HG03457 (cell line): ENCODE results near the gene IDUA.

Experiments used
- ATAC-seq: cut with Tn5 transposase; IDR thresholded peaks from one replicate; pipeline ENCODE4 v1.9.1; 2021; ENCODE audit warnings: moderate number of reproducible peaks; ENCODE audit not compliant: unreplicated experiment

IDUA gene

DNA sequence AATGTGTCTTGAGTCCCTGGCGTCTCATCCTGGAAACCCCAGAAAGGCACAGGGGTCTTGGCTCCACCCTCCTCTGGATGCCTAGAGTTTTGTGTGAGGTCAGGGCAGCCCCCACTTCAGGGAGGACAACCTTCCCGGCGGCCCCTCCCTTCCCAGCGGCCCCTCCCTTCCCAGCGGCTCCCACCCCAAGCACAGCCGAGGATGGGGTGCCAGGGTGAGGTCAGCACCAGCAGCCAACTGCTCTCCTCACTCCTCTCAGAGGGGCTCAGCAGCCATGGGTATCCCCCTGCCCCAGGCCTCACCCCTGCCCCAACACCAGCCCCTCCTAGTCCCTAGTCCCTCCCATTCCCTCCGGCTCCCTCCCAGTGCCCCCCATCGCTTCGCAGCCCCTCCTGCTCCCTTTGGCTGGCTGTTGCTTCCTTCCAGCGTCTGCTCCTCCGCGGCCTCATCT, 30.9 kb upstream of the IDUA start:
- no peak for ATAC-seq

DNA sequence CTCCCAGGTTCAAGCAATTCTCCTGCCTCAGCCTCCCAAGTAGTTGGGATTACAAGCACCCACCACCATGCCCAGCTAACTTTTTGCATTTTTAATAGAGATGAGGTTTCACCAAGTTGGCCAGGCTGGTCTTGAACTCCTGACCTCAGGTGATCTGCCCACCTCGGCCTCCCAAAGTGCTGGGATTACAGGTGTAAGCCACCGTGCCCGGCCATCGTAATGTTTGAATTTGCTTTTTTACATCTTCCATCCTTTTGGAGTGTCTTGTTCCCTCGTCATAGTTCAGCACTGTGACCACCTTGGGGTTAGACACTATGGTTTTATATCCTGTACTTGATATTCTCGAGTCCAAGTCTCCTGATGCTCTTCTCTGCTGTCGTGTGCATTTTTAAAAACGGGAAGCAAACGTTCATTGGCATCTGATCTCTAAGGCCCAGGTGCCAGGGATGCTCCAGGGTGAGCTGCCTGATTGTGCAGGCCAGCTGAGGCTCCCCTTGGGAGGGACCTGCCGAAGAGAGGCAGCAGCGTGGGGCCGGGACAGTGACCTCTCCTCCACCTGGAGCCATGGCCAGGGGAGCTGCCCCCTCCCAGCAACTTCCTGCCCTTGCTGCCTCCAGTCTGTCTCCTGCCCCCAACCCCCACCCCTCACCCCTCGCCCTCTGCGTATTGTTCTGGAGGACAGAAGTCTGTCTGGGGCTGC, 30.2 kb upstream of the IDUA start:
- ATAC-seq = no peak

DNA sequence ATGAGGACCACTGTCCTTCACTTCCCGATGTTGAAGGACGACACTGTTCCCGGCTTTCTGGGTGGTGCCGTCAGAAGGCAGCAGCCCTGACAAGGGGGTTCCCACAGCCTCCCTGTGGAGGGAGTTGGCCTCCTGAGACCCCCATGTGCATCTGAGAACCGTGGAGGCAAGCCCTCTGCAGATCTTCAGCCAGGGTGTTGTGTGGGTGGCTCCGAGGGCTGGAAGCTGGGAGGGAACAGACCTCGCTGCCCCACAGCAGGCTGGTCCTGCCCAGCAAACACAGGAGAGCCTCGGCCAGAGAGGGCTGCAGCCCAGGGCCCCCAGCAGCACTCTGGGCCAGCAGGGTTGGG, 29.6 kb upstream of the IDUA start:
- ATAC-seq = no peak

DNA sequence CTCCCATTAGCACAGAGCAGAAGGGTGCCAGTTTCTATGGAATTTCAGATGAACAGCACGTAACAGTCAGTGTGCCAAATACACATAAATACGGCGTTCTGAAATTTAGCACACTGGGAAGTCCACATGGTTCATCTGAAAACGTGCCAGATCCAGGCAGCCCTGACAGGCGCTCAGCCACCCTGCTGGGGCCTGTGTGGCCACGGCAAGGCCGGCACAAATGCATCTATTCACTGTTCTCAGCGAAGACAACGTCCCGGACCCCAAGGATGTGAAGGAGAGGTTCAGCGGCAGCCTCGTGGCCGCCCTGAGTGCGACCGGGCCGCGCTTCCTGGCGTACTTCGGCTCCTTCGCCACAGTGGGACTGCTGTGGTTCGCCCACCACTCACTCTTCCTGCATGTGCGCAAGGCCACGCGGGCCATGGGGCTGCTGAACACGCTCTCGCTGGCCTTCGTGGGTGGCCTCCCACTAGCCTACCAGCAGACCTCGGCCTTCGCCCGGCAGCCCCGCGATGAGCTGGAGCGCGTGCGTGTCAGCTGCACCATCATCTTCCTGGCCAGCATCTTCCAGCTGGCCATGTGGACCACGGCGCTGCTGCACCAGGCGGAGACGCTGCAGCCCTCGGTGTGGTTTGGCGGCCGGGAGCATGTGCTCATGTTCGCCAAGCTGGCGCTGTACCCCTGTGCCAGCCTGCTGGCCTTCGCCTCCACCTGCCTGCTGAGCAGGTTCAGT, 29.1 kb upstream of the IDUA start:
- ATAC-seq = no peak

DNA sequence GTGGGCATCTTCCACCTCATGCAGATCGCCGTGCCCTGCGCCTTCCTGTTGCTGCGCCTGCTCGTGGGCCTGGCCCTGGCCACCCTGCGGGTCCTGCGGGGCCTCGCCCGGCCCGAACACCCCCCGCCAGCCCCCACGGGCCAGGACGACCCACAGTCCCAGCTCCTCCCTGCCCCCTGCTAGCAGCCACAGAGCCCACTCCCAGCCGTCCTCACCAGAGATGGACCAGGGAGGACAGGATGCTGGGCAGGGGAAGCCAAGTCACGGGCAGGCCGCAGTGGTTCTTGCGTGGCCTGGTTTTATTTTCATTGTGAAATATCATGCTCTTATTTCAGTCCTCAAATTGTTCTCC, 28.6 kb upstream of the IDUA start:
- no peak for ATAC-seq

DNA sequence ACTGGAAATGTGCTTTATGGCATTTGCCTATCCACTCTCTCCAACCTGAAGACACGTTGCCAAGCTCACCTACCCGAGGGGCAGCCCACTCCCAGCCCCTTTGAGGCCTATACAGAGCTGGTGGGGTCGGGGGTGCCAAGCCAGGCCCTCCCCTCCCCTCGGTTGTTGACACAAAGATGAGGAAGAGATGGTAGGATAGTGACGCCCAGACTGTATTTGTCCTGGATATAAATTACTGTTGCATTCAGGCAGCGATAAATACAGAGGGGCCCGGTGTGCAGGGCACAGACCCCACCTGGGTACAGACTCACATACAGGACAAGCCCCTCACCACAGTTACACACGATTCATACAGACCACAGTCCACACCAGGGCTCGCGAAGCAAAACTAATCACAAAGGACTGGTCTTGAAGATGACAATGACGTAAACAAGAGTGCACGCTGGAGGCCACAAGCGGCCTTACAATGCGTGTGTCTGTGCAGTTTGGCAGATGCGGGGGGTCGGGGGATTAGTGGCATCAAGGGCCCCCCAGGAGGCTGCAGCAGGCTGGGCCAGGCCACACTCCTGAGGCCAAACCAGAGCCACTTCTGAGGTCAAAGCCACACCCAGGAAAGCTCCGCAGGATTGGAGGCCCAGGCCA, 28.0 kb upstream of the IDUA start:
- ATAC-seq = no peak

DNA sequence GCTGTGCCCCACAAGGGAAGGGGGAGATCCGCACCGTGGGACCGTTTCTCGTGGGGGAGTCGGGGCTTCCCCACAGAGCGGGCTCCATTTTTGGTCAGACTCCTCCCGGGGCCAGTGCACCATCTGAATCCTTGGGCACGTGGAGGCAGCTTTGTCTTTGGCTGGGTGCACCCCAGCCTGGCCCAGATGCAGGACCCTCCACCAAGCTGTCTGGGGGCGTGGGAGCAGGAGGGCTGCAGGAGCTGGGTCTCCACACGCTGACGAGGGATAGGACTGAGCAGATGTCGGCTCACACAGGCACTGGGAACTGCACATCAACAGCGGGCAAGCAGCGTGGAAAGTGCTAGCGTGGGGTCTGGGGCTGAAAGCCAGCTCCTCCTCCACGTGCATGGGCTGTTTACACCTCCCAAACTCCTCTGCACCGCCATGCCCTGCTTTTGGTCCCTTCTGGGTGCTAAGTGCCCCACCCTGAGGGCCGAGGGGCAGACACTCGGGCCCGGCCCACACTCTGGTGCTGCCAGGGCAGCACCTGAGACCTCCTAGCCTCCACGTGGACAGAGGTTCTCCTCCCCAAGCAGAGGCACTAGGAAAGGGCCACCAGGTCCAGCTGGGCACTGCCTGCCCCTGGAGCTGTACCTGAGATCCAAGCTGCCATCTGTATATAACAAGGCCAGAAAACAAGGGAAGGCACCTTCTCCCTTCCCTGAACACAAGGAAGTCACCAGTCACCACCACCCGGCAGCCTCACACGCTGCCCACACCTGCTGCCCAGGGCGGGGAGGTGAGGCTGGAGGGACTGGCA, 27.3 kb upstream of the IDUA start:
- no peak for ATAC-seq

DNA sequence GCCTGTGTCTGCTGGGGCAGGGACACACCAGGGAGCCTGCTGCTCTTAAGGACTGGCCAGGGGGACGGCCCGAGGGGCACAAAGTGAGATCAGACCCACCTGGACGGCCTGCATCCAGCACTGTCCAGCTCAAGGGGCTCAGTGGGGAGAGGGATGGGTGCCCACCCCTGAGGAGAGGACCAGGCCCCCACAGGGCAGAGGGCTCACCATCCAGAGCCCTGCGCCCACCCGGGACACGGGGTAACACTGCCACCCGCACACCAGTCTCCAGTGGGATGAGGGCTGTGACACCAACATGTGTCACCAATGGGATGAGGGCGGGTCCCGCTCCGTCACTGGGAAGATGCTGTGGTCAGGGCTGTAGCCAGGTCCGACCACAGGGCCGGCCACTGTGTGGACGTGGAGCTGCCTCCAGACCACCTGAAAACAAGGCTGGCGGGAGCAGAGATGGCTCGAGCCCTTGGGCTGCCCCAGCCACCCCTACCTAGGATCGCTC, 26.7 kb upstream of the IDUA start:
- no peak for ATAC-seq

DNA sequence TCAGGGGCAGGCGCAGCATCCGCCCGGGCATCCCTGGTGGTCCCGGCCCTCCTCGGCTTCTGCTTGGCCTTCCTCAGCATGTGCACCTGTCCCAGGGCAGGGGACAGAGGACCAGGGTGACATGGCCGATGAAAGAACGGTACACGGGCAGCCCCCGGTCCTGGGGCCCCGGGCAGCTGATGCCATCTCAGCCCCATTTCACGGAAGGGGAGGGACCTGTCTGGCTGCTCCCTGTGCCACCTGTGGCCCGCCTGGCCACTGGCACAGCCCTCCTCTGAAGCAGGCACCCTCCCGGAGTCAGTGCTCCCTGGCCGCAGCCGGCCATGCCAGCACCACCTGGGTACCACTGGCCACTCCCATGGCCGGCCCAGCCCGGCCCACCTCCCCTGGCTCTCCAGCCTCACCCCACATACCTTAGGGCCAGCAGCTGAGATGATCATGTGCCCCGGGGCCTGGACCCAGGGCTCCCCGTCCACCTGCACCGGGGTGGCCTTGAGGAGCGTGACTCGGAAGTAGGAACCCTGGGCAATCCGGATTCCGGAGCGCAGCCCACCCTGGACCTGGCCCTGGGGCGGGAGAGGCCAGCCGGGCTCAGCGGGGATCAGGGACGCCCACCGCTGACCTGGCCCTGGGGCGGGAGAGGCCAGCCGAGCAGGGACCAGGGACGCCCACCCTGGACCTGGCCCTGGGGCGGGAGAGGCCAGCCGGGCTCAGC, 26.1 kb upstream of the IDUA start:
- no peak for ATAC-seq

DNA sequence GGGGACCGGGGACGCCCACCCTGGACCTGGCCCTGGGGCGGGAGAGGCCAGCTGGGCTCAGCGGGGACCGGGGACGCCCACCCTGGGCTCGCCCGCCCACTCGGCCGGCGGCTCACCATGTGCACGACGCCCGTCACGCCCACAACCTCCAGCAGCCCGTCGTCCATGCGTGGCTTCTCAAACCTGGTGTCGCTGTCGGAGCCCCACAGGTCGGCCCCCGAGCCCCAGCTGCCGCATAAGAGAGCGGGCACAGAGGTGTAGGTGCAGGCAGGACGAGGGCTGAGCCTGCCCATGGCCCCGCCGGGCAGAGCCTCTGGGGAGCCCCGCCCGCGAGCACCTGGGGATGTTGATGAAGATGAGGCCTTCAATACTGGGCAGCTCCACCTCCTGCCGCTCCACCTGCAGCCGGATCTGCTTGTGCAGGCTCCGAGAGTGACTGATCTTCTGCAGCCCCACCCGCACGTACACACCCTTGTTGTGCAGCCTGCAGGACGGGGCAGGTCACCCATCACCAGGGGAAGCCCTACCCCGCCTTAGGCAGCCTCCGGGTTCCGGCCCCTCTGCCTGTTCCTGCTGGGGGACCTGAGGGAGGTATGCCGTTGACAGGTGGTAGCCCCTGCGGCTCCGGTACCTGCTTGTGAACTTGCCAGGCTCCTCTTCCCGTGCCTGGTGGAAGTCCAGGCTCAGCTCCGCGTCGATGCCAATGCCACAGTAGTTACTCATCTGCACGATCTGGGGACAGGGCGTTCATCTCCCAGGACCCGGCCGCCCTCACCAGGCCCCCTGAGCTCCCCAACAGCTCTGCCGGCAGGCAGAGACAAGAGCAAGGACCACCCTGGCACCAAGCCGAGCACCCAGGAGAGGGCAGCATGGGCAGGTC, 25.3 kb upstream of the IDUA start:
- no peak for ATAC-seq

DNA sequence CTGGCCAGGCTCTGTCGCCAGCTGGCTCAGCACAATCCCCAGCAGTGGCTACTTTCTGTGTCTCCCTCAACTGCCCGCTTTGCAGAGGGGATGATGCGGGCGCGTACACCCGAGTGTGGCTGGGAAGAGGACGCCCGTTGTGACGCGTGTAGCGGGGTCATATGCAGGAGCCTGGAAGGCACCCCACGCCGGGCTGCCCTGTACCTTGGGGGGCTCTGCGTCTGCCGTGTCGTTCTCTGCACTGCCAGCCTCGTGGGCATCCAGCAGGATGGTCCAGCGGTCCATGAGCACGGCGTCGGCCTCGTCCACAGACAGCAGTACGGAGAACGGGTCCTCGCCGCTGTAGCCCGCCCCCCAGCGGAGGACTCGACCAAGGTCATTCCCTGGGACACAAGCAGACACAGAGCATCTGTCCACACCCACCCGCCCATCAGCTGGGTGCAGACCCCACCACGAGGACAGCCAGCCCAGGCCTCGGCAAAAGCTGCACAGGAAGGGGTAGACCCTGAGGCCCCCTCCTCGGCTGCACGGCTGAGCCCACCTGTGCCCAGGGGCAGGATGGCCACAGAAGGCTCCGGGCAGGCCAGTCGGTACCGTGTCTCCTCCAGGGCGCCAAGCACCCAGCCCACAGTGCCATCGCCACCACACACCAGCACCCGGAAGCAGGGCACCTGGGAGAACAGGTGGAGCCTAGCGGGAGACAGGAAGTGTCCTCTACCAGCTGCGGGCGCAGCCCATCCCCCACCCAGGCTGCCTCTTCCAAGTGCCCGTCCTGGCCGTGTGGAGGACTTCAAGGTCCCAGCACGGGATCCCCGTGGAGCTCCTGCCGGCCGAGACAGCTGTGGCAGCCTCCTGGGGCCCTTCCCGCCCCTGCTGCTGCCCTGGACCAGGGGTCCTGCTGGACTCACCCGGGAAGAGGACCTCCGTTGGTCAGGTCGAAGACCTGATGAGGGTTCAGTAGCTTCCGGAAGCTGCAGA, 24.3 kb upstream of the IDUA start:
- no peak for ATAC-seq

DNA sequence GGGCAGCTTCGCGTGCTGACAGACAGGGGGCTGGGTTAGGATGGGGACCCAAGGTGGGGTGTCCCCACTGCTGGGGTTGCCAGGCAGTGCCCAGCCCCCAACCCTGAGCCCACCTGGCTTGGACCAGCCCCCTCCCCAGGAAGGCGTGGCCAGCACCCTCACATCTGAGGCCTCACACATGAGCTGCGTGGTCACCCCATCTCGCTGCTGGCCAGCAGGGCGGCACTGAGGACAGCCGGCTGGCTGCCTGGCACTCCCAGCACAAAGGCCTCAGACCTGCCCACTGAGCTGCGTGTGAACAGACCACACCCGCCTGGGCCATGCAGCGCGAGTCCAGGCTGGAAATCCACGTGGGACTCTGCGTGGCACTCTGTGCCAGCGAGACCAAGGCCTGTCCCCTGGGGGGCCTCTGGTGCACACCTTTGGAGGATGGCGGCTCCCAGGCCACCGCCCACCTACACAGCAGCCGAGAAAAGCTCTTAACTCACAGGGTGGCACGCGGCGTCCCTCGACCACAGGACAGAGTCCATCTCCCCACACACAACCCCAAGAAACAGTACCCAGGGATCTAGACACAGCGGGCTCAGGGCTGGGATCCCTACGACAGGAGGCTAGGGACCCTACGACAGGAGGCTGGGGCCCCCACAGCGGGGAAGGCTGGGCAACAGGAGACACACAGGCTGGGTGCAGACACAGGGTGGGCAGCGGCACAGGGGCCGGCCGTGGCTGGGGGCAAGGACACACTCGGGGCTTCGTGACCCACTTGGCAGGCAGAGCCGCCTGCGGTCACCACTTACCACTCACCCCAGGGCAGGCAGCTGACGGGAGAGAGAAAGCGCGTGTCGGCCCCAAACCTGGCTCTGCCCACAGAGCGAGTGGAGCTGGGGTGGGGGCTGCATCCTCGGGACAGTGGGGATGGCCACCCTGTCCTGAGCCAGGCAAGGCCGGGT, 23.3 kb upstream of the IDUA start:
- no peak for ATAC-seq

DNA sequence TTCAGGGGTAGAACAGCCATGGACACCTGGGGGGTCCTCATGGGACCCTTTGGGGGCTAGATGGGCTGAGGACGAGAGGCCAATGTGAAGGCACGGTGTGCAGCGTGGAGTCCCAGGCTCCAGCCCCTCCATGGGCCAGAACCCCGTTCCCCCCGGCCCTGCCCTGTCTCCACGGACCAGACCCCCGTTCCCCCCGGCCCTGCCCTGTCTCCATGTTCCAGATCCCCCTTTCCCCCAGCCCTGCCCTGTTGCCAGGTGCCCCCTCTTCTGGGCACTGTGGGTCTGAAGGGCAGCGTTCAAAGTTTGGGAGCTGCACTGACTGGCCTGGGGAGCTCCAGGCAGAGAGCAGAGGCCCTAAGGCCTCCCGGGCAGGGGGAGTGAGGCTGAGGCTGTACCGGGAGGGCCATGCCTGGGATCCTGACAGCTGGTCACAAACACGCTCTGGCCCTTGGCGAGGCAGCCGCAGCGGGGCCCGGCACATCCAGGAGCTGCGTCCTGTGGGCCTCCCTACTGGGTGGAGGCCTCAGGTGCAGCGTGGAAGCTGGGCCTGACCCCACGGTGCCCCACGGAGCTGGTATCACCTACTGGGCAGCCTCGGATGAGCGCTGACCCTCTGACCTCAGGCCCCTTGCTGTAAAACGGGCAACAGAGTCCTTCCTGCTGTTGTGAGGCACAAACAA, 22.4 kb upstream of the IDUA start:
- no peak for ATAC-seq

DNA sequence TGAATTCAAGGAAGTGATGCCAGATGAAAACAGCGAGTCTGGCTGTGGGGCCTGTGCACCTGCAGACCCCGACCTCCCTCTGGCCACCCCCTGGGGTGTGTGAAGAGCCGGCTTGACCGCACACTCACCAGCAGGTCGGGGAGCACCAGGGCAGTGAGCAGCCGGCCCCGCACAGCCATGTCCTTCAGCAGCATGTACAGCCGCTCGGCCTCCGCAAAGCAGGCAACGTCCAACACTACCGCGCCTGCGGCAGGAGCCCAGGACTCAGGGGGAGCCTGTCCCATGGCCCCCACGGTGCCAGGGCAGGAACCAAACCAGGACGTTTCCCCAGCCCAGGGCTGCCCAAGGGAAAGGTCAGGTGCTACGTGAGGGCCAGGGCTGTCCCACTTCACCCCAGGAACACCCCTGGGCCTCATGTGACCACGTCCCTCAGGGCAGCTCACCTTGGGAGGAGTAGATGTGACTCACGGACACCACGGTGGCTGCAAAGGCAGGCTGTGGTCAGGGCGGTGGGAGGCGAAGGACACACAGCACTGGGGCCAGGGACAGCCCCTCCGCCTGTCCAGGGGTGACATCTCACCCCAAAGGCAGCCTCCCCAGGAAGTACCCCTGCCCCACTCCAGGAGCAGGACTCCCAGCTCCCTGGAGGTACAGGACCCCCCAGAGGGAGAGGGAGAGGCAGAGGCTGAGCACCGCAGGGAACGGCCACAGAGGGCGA, 21.6 kb upstream of the IDUA start:
- no peak for ATAC-seq

DNA sequence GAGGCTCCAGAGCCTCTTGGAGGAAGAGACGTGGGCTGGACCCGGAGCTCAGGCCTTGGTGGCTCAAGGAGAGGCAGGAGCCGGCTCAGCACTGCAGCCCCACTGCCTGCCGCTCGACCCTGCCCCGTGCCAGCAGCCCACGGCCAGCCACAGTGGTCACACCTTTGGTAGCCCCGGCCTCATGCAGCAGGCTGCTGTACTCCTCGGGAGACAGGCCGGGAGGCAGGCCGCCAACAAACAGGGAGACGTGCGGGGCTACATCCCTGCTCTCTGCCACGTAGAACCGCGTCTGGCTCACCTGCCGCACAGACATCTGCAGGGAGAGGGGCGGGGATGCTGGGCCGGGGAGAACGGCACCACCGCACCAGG, 21.1 kb upstream of the IDUA start:
- ATAC-seq = no peak
